Stimulated activated naive B cell treated with anti-CD40 and anti-IgM and Interleukin-4, amounts not matched to agents 10 μg/mL and 1 μg/mL and 100 μg/mL, for 72 hours (primary cell): Measurements from ENCODE around the gene CD300LB.
"Not testable (repeated sequence)": the region's sequence is repeated elsewhere in the genome, so short reads cannot be mapped to it uniquely, and the experiment has no call there.

Source experiments
- ATAC-seq, 2 donors: fragments of 150-1000 bp; cut with Tn5 transposase; replicated peaks; 2 replicates each; pipeline ENCODE4 v1.10.0; 2021; ENCODE audit warnings: moderate library complexity in 1 of 2
- DNase-seq: peaks from one replicate; pipeline ENCODE4 v3.0.0; 2021
- H3K27ac Mint-ChIP-seq: one replicate; pipeline ENCODE4 v1.8.0; 2022; ENCODE audit warnings: mild to moderate bottlenecking, mixed read lengths
- H3K27me3 Mint-ChIP-seq, 2 donors: one replicate each; pipeline ENCODE4 v1.8.0; 2022; ENCODE audit warnings: mixed read lengths in 2 of 2
- H3K36me3 Mint-ChIP-seq, 2 donors: one replicate each; pipeline ENCODE4 v1.8.0; 2022; ENCODE audit warnings: mixed read lengths in 2 of 2, mild to moderate bottlenecking in 1 of 2
- H3K4me1 Mint-ChIP-seq, 2 donors: one replicate each; pipeline ENCODE4 v1.8.0; 2022; ENCODE audit warnings: mixed read lengths in 2 of 2, mild to moderate bottlenecking in 1 of 2
- H3K4me3 Mint-ChIP-seq, 2 donors: one replicate each; pipeline ENCODE4 v1.8.0; 2022; ENCODE audit warnings: mild to moderate bottlenecking in 2 of 2, mixed read lengths in 2 of 2, moderate library complexity in 1 of 2
- H3K9me3 Mint-ChIP-seq, 2 donors: one replicate each; pipeline ENCODE4 v1.8.0; 2022; ENCODE audit warnings: mixed read lengths in 2 of 2, mild to moderate bottlenecking in 1 of 2

The CD300LB gene

GRCh38 chr17:74514632-74515334 lies 16.5 kb downstream of the CD300LB start:
- peaks cover 9 to 15% of the 10 kb centered on the region in 2 donors for H3K27me3 Mint-ChIP-seq

DNA sequence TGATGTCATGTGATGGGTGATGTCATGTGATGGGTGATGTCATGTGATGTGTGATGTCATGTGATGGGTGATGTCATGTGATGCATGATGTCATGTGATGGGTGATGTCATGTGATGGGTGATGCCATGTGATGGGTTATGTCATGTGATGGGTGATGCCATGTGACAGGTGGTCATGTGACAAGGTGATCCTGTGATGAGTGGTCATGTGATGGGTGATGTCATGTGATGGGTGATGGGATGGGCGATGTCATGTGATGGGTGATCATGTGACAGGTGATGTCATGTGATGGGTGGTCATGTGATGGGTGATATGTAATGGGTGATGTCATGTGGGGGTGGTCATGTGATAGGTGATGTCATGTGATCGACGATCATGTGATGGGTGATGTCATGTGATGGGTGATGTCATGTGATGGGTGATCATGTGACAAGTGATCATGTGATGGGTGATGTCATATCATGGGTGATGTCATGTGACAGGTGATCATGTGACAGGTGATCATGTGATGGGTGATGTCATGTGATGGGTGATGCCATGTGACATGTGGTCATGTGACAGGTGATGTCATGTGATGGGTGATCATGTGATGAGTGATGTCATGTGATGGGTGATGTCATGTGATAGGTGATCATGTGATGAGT lies 17.2 kb downstream of the CD300LB start:
- peaks cover 21 to 27% of the 10 kb centered on the region in 2 donors for H3K9me3 Mint-ChIP-seq
- peak; percentile 59 for DNase-seq
- peak overlapping the region; percentile 99 for H3K27ac Mint-ChIP-seq
- ATAC-seq, result peak; percentile 18 to 28
- peaks cover 23 to 45% of the 10 kb centered on the region in 2 donors for H3K36me3 Mint-ChIP-seq
- peaks cover 9 to 15% of the 10 kb centered on the region in 2 donors for H3K27me3 Mint-ChIP-seq
- peaks cover 47 to 63% of the 10 kb centered on the region in 2 donors for H3K4me1 Mint-ChIP-seq
- peak overlapping the region; percentile 62 to 81 for H3K4me3 Mint-ChIP-seq

More at GRCh38 chr17:74514632-74515334, 16.5 kb downstream of the CD300LB start:
- DNase-seq (no peak), ATAC-seq (peak; percentile 13 to 18)
- Mint-ChIP-seq H3K36me3 (peaks cover 25 to 47% of the 10 kb centered on the region in 2 donors), H3K9me3 (peaks cover 24 to 27% of the 10 kb centered on the region in 2 donors), H3K27ac (peak overlapping the region; percentile 99), H3K4me1 (peaks cover 48 to 69% of the 10 kb centered on the region in 2 donors), H3K4me3 (peak overlapping the region; percentile 62 to 81)

DNA sequence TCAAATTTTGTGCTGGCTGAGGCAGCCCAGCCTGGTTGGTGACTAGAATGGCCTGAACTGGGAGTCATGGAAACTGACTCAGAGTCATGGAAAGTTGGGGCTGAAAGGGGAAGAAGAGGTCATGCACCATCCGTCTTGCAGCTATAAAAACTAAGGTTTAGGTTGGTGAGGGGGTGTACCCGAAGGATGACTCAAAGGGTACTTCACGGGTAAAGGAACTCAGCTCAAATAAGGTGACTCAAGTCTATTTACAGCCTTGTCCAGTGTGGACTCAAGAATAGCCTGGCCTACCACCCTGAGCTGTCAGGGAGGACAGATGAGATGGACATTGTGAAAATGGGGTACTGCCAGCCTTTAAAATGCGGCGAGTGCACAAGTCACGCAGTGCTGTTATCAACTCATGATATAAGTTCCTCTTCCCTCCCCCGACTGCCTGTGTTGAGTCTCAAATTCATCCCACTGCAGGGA lies 18.6 kb downstream of the CD300LB start:
- DNase-seq (peak; percentile 80), ATAC-seq (peak; percentile 89 to 91)
- Mint-ChIP-seq H3K27ac (peak overlapping the region; percentile 99), H3K4me1 (peaks cover 47 to 63% of the 10 kb centered on the region in 2 donors), H3K4me3 (peak overlapping the region; percentile 57 to 73), H3K9me3 (peaks cover 21 to 27% of the 10 kb centered on the region in 2 donors), H3K27me3 (peaks cover 9 to 15% of the 10 kb centered on the region in 2 donors), H3K36me3 (peaks cover 23 to 35% of the 10 kb centered on the region in 2 donors)

- peaks cover 9 to 15% of the 10 kb centered on the region in 2 donors for H3K27me3 Mint-ChIP-seq
- peak overlapping the region; percentile 99 for H3K27ac Mint-ChIP-seq
Measured at GRCh38 chr17:74512036-74512435, 19.2 kb downstream of the CD300LB start.

DNA sequence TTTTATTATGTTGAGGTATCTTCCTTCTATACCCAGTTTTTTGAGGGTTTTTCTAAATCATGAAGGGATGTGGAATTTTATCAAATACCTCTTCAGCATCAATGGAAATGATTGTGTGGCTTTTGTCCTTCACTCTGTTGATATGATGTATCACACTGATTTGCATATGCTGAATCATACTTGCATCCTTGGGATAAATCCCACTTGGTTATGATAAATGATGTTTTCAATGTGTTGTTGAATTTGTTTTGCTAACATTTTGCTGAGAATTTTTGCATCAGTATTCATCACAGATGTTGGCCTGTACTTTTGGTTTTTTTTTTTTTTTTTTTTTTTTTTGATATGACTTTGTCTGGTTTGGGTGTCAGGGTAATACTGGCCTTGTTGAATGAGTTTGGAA lies 23.1 kb downstream of the CD300LB start:
- Mint-ChIP-seq H3K27me3 (peaks cover 0 to 4% of the 10 kb centered on the region in 2 donors), H3K27ac (no peak overlapping the region), H3K36me3 (peaks cover 2 to 12% of the 10 kb centered on the region in 2 donors), H3K9me3 (peaks cover 4 to 7% of the 10 kb centered on the region in 2 donors), H3K4me1 (peaks cover 19 to 22% of the 10 kb centered on the region in 2 donors), H3K4me3 (no peak overlapping the region)
- ATAC-seq (no peak), DNase-seq (no peak)

More at GRCh38 chr17:74512036-74512435, 19.2 kb downstream of the CD300LB start:
- H3K36me3 Mint-ChIP-seq, result peaks cover 23 to 34% of the 10 kb centered on the region in 2 donors
- peaks cover 21 to 26% of the 10 kb centered on the region in 2 donors for H3K9me3 Mint-ChIP-seq
- peaks cover 47 to 61% of the 10 kb centered on the region in 2 donors for H3K4me1 Mint-ChIP-seq
- DNase-seq (no peak), ATAC-seq (no peak)
- H3K4me3 Mint-ChIP-seq, result peak overlapping the region; percentile 54 to 73

DNA sequence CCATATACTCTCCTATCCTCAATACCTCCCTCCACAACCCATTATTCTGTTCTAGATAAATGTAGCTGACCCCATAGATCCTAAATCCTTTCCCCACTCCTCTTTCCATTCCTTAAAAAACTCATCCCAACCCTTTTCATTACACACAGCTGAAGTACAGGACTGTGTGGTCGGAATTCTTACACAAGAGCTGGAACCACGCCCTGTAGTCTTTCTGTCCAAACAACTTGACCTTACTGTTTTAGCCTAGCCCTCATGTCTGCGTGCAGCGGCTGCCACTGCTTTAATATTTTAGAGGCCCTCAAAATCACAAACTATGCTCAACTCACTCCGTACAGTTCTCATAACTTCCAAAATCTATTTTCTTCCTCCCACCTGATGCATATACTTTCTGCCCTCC lies 27.3 kb downstream of the CD300LB start:
- not testable (repeated sequence) for H3K36me3 Mint-ChIP-seq, DNase-seq, H3K9me3 Mint-ChIP-seq, H3K4me1 Mint-ChIP-seq, H3K4me3 Mint-ChIP-seq, H3K27me3 Mint-ChIP-seq, H3K27ac Mint-ChIP-seq, ATAC-seq

- no peaks in the 10 kb centered on the region for H3K4me1 Mint-ChIP-seq
- H3K9me3 Mint-ChIP-seq, result peaks cover 0 to under 1% of the 10 kb centered on the region in 2 donors
- H3K36me3 Mint-ChIP-seq, result no peaks in the 10 kb centered on the region
- no peak overlapping the region for H3K4me3 Mint-ChIP-seq
- no peak for ATAC-seq
- no peak for DNase-seq
- no peak overlapping the region for H3K27ac Mint-ChIP-seq
- H3K27me3 Mint-ChIP-seq, result peaks cover 0 to 6% of the 10 kb centered on the region in 2 donors
Measured at GRCh38 chr17:74502861-74503260, 28.4 kb downstream of the CD300LB start.

- H3K36me3 Mint-ChIP-seq, result no peaks in the 10 kb centered on the region
- DNase-seq, result no peak
- H3K4me3 Mint-ChIP-seq, result no peak overlapping the region
- no peak for ATAC-seq
- no peaks in the 10 kb centered on the region for H3K4me1 Mint-ChIP-seq
- H3K9me3 Mint-ChIP-seq, result no peaks in the 10 kb centered on the region
- H3K27me3 Mint-ChIP-seq, result peaks cover 0 to 11% of the 10 kb centered on the region in 2 donors
- peak overlapping the region; percentile 66 for H3K27ac Mint-ChIP-seq
Measured at GRCh38 chr17:74499992-74500391, 31.3 kb downstream of the CD300LB start.

GRCh38 chr17:74497471-74497870 lies 33.8 kb downstream of the CD300LB start:
- DNase-seq (no peak), ATAC-seq (no peak)
- H3K4me3 Mint-ChIP-seq, result no peak overlapping the region
- no peaks in the 10 kb centered on the region for H3K36me3 Mint-ChIP-seq
- H3K4me1 Mint-ChIP-seq, result no peaks in the 10 kb centered on the region
- H3K27me3 Mint-ChIP-seq, result peaks cover 0 to 11% of the 10 kb centered on the region in 2 donors
- H3K9me3 Mint-ChIP-seq, result no peaks in the 10 kb centered on the region
- H3K27ac Mint-ChIP-seq, result no peak overlapping the region

DNA sequence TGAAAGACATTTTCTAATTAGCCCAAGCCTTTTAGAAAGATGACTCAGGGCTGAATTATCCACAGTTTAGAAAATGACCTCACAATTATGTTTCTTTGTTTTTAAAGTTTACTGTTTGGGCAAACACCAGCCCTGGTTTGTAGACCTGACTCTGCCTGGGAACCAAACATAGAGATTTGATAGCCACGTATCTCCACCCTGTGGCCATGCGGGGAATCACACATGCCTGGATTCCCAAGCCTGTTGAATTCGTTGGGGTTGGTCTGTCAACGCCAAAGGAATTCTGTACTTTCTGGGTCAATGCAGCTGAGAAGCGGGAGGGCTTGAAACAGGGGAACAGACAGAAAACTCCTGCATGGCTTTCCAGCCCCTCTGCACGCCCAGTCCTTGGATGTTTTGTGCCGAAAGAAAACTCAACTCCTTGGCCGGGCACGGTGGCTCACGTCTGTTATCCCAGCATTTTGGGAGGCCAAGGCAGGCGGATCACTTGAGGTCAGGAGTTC lies 37.9 kb downstream of the CD300LB start:
- peaks cover 0 to 5% of the 10 kb centered on the region in 2 donors for H3K9me3 Mint-ChIP-seq
- peak; percentile 29 for DNase-seq
- H3K27ac Mint-ChIP-seq, result no peak overlapping the region
- peaks cover 3 to 7% of the 10 kb centered on the region in 2 donors for H3K36me3 Mint-ChIP-seq
- ATAC-seq, result peak; percentile 74 to 78
- H3K4me3 Mint-ChIP-seq, result no peak overlapping the region
- no peaks in the 10 kb centered on the region for H3K4me1 Mint-ChIP-seq
- H3K27me3 Mint-ChIP-seq, result peaks cover 8% of the 10 kb centered on the region in 2 donors

DNA sequence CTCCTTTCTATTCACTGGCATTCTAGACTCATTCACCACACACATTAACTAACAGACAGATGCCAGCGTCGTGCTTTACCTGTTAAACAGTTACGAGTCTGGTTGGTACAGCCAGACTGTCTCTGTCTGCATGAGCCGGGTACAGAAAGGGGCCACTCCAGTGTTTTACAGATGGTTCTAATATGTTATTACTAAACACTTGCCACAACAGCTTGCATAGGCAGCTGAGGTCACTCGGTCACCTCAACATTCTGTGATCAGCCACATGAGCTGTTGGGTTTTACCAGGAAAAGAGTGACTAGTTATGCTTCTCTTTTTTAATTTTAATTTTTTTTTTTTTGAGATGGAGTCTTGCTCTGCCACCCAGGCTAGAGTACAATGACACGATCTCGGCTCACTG lies 39.6 kb downstream of the CD300LB start:
- Mint-ChIP-seq H3K4me3 (no peak overlapping the region), H3K4me1 (no peaks in the 10 kb centered on the region), H3K27ac (no peak overlapping the region), H3K36me3 (peaks cover 3 to 7% of the 10 kb centered on the region in 2 donors), H3K27me3 (peaks cover 3 to 8% of the 10 kb centered on the region in 2 donors), H3K9me3 (peaks cover 0 to 5% of the 10 kb centered on the region in 2 donors)
- DNase-seq (no peak), ATAC-seq (peak; percentile 45 to 48)

DNA sequence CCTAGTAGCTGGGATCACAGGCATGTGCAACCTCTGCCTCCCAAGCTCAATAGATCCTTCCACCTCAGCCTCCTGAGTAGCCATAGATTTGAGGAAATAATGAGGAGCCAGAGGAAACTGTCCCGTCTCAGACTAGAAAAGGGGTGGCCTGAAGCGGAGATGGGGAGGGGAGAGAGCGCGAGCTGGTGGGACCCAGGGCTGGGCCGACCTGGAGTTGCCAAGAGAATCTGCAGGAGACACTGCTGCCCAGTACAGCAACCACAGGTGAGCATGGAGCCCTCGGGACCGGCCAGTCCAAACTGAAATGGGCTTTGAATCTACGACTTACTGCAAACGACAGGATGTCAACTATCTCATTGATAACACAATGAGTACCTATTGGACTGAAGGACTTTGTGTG lies 40.6 kb downstream of the CD300LB start:
- Mint-ChIP-seq H3K27ac (no peak overlapping the region), H3K27me3 (peaks cover 3 to 8% of the 10 kb centered on the region in 2 donors), H3K4me3 (no peak overlapping the region), H3K36me3 (peaks cover 3 to 7% of the 10 kb centered on the region in 2 donors), H3K9me3 (peaks cover 0 to 5% of the 10 kb centered on the region in 2 donors), H3K4me1 (no peaks in the 10 kb centered on the region)
- no peak for DNase-seq
- ATAC-seq, result no peak

GRCh38 chr17:74488276-74488675 lies 43.0 kb downstream of the CD300LB start:
- not testable (repeated sequence) for H3K4me3 Mint-ChIP-seq, ATAC-seq, H3K27ac Mint-ChIP-seq, H3K9me3 Mint-ChIP-seq, H3K4me1 Mint-ChIP-seq, H3K27me3 Mint-ChIP-seq, DNase-seq, H3K36me3 Mint-ChIP-seq

- no peak overlapping the region for H3K27ac Mint-ChIP-seq
- peaks cover 3 to 7% of the 10 kb centered on the region in 2 donors for H3K36me3 Mint-ChIP-seq
- ATAC-seq, result no peak
- no peak for DNase-seq
- peaks cover 0 to 8% of the 10 kb centered on the region in 2 donors for H3K27me3 Mint-ChIP-seq
- H3K4me1 Mint-ChIP-seq, result no peaks in the 10 kb centered on the region
- no peak overlapping the region for H3K4me3 Mint-ChIP-seq
- H3K9me3 Mint-ChIP-seq, result peaks cover 0 to 5% of the 10 kb centered on the region in 2 donors
Measured at GRCh38 chr17:74485841-74486240, 45.4 kb downstream of the CD300LB start.
